Nephron progenitor cell (in vitro differentiated cells): Measurements from ENCODE around the gene POU2AF3.

Experiments
- DNase-seq: peaks from one replicate; pipeline ENCODE4 v3.0.0; 2021
- H3K27ac Mint-ChIP-seq: 2 replicates; pipeline ENCODE4 v1.8.0; 2021; ENCODE audit warnings: mild to moderate bottlenecking, moderate library complexity, mixed read lengths
- H3K27me3 Mint-ChIP-seq: 2 replicates; pipeline ENCODE4 v1.8.0; 2021; ENCODE audit warnings: mild to moderate bottlenecking, low read depth, mixed read lengths; ENCODE audit not compliant: poor library complexity
- H3K36me3 Mint-ChIP-seq: 2 replicates; pipeline ENCODE4 v1.8.0; 2021; ENCODE audit warnings: low read depth, mixed read lengths
- H3K4me1 Mint-ChIP-seq: 2 replicates; pipeline ENCODE4 v1.8.0; 2021; ENCODE audit warnings: mixed read lengths
- H3K4me3 Mint-ChIP-seq: 2 replicates; pipeline ENCODE4 v1.8.0; 2021; ENCODE audit warnings: mild to moderate bottlenecking, moderate library complexity, mixed read lengths
- H3K9me3 Mint-ChIP-seq: 2 replicates; pipeline ENCODE4 v1.8.0; 2021; ENCODE audit warnings: mild to moderate bottlenecking, moderate library complexity, mixed read lengths
- TF ChIP-seq, protein P1 (sequence below): fragments of 200-600 bp; sonication (generic); IDR thresholded peaks from 2 replicates; pipeline ENCODE4 v1.5.0; 2021; ENCODE audit warnings: antibody characterized with exemption

The POU2AF3 gene

DNA sequence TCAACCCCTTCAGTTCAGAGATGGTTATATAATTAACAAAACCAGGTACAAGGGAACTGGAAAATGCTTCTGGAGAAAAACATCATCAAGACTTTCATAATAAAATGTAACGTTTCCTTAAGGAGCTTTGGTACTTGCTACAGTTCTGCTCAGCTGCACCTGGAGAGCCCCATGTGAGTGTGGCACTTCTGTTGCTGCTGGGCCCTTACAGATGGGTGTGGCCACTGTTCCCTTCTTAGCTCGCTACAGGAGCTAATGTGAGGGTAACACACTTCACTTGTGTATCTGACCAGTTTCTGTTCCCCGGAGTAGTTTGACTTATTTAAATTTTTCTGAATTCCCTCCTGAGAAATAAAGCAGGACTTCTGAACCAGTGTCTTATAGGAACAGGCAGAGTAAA is 4.0 kb downstream of the POU2AF3 start:
- H3K4me3 Mint-ChIP-seq, result no peak overlapping the region
- no peak for DNase-seq
- no peak overlapping the region for H3K27ac Mint-ChIP-seq
- TF ChIP-seq, protein P1, sequence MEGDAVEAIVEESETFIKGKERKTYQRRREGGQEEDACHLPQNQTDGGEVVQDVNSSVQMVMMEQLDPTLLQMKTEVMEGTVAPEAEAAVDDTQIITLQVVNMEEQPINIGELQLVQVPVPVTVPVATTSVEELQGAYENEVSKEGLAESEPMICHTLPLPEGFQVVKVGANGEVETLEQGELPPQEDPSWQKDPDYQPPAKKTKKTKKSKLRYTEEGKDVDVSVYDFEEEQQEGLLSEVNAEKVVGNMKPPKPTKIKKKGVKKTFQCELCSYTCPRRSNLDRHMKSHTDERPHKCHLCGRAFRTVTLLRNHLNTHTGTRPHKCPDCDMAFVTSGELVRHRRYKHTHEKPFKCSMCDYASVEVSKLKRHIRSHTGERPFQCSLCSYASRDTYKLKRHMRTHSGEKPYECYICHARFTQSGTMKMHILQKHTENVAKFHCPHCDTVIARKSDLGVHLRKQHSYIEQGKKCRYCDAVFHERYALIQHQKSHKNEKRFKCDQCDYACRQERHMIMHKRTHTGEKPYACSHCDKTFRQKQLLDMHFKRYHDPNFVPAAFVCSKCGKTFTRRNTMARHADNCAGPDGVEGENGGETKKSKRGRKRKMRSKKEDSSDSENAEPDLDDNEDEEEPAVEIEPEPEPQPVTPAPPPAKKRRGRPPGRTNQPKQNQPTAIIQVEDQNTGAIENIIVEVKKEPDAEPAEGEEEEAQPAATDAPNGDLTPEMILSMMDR, result no peak
- no peaks in the 10 kb centered on the region for H3K9me3 Mint-ChIP-seq
- H3K4me1 Mint-ChIP-seq, result peaks cover 31% of the 10 kb centered on the region
- peaks cover 46% of the 10 kb centered on the region for H3K27me3 Mint-ChIP-seq
- no peaks in the 10 kb centered on the region for H3K36me3 Mint-ChIP-seq

DNA sequence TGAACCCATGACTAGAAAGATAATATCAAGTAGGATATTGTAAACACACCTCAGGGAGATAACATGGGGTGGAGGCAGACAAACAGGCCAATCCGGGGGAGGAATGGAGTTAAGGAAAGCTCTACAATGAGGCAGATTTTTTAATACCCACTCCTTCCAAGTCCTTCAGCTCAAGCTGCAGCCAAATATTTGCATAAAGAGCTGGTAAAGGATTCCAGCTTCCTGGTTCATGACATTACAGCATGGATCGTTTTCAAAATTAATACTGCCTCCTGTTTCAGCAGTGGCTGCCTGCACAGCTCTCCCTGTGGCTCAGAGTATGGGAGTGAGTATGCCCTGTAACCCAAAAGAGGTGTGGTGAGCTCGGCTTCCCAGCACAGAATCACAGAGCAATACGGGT is 5.1 kb downstream of the POU2AF3 start:
- TF ChIP-seq, protein P1, result no peak
- Mint-ChIP-seq H3K36me3 (no peaks in the 10 kb centered on the region), H3K4me3 (no peak overlapping the region), H3K9me3 (no peaks in the 10 kb centered on the region), H3K27me3 (peaks cover 37% of the 10 kb centered on the region), H3K4me1 (peaks cover 25% of the 10 kb centered on the region), H3K27ac (no peak overlapping the region)
- DNase-seq, result no peak

DNA sequence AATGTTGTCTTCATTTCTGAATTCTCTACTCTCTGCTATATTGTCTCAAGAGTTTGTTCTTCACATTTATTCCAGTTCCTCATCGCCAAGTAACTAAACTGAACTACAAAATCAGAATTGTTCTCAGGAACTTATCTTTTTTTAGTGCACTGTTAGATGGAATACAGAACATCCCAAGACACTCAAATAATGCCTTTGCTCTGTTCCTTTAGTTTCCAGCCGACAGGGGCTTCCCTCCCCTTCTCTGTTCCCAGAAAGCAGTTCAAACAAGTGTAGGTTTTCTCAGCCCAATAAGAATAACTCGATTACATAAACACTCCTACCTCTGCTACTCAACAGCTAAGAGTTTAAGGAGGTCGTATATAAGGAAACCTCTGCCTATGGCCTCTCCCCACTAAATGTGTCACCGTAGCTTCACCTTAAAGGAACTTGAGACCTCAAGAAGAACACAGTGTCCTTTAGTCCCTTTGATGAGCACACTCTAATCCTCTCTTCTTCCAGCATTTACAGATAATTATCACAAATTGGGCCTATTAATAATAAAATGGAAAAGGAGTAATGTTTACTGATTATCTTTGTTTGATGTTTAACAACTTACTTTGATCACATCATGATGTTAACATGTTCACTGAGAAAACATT is 6.9 kb downstream of the POU2AF3 start:
- Mint-ChIP-seq H3K9me3 (no peaks in the 10 kb centered on the region), H3K27me3 (peaks cover 30% of the 10 kb centered on the region), H3K4me3 (no peak overlapping the region), H3K4me1 (peaks cover 24% of the 10 kb centered on the region), H3K36me3 (no peaks in the 10 kb centered on the region), H3K27ac (no peak overlapping the region)
- TF ChIP-seq, protein P1, result no peak
- no peak for DNase-seq

DNA sequence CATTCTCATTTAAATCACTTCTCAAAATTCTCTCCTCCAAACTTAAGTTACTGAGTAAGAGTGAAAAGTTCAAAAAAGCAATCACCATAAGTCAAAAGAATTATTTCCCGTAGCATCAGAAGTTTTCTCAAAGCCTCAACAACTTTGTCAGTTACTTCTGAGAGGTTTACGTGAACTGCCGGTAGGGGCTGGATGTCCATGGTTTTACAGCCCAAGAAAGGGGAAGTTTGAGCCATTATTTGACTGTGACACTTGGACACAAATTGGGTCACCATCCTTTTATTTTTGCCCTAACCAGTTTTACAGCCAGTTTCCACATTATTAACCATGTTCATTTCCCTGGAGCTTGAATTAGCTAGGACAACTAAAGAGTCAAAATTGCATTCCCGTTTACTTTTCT is 7.5 kb downstream of the POU2AF3 start:
- H3K36me3 Mint-ChIP-seq, result no peaks in the 10 kb centered on the region
- no peak overlapping the region for H3K27ac Mint-ChIP-seq
- H3K4me1 Mint-ChIP-seq, result peaks cover 24% of the 10 kb centered on the region
- TF ChIP-seq, protein P1, result no peak
- H3K4me3 Mint-ChIP-seq, result no peak overlapping the region
- no peak for DNase-seq
- H3K27me3 Mint-ChIP-seq, result peaks cover 27% of the 10 kb centered on the region
- H3K9me3 Mint-ChIP-seq, result no peaks in the 10 kb centered on the region

DNA sequence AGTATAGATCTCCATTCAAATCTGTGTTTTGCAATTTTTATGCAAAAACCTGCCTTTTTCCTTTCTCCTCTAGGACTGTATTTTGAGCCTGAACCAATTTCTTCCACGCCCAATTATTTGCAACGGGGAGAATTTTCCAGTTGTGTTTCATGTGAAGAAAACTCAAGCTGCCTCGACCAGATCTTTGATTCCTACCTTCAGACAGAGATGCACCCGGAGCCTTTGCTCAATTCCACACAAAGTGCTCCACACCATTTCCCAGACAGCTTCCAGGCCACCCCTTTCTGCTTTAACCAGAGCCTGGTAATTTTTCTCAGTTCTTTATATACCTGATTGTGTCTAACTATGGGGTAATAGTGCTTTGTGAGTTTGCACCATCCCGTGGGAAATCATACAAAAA is 8.0 kb downstream of the POU2AF3 start:
- no peak overlapping the region for H3K27ac Mint-ChIP-seq

More for the DNA sequence above, 8.0 kb downstream of the POU2AF3 start:
- Mint-ChIP-seq H3K4me1 (peaks cover 24% of the 10 kb centered on the region), H3K9me3 (no peaks in the 10 kb centered on the region), H3K36me3 (no peaks in the 10 kb centered on the region), H3K4me3 (no peak overlapping the region), H3K27me3 (peaks cover 22% of the 10 kb centered on the region)
- DNase-seq, result no peak
- TF ChIP-seq, protein P1, result no peak
